Measurements from ENCODE around the gene SERPING1. TPM values are rescaled to one million over a fixed set of nuclear protein-coding genes. Genes with fewer than 3 reads are reported as not detected.

The SERPING1 gene
- 0.38 to 0.85 TPM (median 0.66 TPM) in 5 replicates for total RNA-seq (2022; extraction: Qiagen RNA extraction)

GRCh38 chr11:57597461-57597915 lies at the start of gene SERPING1:
SERPING1 (plus strand) TSS chr11:57597685; CDS start chr11:57598271, 586 bp downstream.

GRCh38 chr11:57567515-57568329 lies 29.8 kb upstream of the SERPING1 start, which contains the start of gene UBE2L6:
UBE2L6 (minus strand) TSS chr11:57567672; CDS start chr11:57567611, 61 bp downstream.

DNA sequence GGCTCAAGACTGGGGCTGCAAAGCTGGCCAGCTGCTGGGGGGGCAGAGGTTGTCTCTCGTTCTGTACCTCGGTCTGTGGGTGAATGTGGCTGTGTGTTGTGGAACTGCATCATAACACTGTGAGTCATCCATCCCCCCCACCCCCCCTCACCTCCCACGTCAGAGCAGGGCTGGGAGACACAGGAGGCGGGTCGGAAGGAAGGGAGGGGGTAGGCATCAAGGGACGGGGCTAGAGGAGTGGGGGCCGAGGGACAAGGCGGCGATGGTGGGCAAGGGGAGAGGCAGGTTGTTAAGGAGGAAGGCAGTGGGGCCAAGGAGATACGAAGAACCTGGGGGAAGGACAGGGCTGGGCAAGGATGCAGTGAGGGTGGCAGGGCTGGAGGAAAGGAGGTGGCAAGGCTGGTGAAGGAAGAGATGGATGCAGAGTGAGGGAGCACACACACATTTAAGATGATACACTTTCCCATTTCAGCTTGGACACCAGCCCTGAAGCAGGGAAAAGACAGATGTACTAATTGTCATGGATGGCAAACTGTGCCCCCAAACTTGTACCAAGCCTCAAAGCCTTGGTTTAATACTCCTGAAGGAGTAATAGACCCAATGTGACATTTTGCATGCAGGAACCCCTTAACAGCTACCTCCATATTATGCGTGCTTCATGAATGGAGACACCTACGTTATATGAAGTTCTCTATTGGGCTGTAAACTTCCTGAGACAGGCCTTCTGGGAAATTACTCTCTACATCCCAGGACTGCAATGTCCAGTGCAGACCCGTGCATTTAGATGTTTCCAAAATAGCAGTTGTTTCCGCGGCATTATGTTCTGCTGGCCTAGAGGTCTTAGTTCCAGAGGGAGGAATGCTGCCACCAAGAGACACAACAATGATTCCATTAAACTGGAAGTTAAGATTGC lies 52.6 kb downstream of the SERPING1 start, which contains the start of gene YPEL4:
Gene YPEL4, minus strand, starts transcription at position 87 of the 913 bp plus-strand sequence. CDS start 2,805 bp downstream, outside the sequence.

GRCh38 chr11:57657194-57658022 lies 59.9 kb downstream of the SERPING1 start, which contains the start of gene CLP1:
CLP1 (plus strand) TSS chr11:57657762; CDS start chr11:57659477, 1,715 bp downstream.

Other genes with a start within 250 kb of the SERPING1 start
- gene PRG3, start 216.5 kb upstream of the SERPING1 start, total RNA-seq (2022; extraction: Qiagen RNA extraction): not detected in 5 replicates
- gene PRG2, start 207.0 kb upstream of the SERPING1 start, total RNA-seq (2022; extraction: Qiagen RNA extraction): 0.08 TPM in 1 of 5 replicates, not detected in the others
- gene SLC43A3, start 170.6 kb upstream of the SERPING1 start, total RNA-seq (2022; extraction: Qiagen RNA extraction): 0.36 to 0.72 TPM (median 0.46 TPM) in 5 replicates
- 59.0 to 127 TPM (median 116 TPM) in 5 replicates for gene RTN4RL2, start 137.2 kb upstream of the SERPING1 start, total RNA-seq (2022; extraction: Qiagen RNA extraction)
- gene SLC43A1, start 82.0 kb upstream of the SERPING1 start, total RNA-seq (2022; extraction: Qiagen RNA extraction): 2.7 to 3.2 TPM (median 3.1 TPM) in 5 replicates
- gene TIMM10, start 66.9 kb upstream of the SERPING1 start, total RNA-seq (2022; extraction: Qiagen RNA extraction): 161 to 178 TPM (median 168 TPM) in 5 replicates
- gene SMTNL1, start 60.1 kb upstream of the SERPING1 start, total RNA-seq (2022; extraction: Qiagen RNA extraction): not detected in 5 replicates
- 31.0 to 34.0 TPM (median 32.4 TPM) in 5 replicates for gene UBE2L6, start 30.0 kb upstream of the SERPING1 start, total RNA-seq (2022; extraction: Qiagen RNA extraction)
- 0.22 to 0.47 TPM (median 0.27 TPM) in 5 replicates for gene YPEL4, start 52.2 kb downstream of the SERPING1 start, total RNA-seq (2022; extraction: Qiagen RNA extraction)
- 27.6 to 32.6 TPM (median 29.4 TPM) in 5 replicates for gene CLP1, start 60.1 kb downstream of the SERPING1 start, total RNA-seq (2022; extraction: Qiagen RNA extraction)
- 67.9 to 77.1 TPM (median 72.5 TPM) in 5 replicates for gene ZDHHC5, start 70.4 kb downstream of the SERPING1 start, total RNA-seq (2022; extraction: Qiagen RNA extraction)
- 29.7 to 35.5 TPM (median 32.1 TPM) in 5 replicates for gene MED19, start 114.5 kb downstream of the SERPING1 start, total RNA-seq (2022; extraction: Qiagen RNA extraction)
- 145 to 167 TPM (median 157 TPM) in 5 replicates for gene TMX2, start 114.9 kb downstream of the SERPING1 start, total RNA-seq (2022; extraction: Qiagen RNA extraction)
- gene SELENOH, start 143.8 kb downstream of the SERPING1 start, total RNA-seq (2022; extraction: Qiagen RNA extraction): 107 to 150 TPM (median 144 TPM) in 5 replicates
- not detected in 5 replicates for gene BTBD18, start 154.1 kb downstream of the SERPING1 start, total RNA-seq (2022; extraction: Qiagen RNA extraction)
- gene CTNND1, start 164.1 kb downstream of the SERPING1 start, total RNA-seq (2022; extraction: Qiagen RNA extraction): 55.5 to 67.5 TPM (median 65.0 TPM) in 5 replicates

Measured in A549 treated with CORT108297 at 1 μM for 4 hours (cell line).